ENCODE measurements around the gene ZNG1A.
"Not testable (repeated sequence)": the region's sequence is repeated elsewhere in the genome, so short reads cannot be mapped to it uniquely, and the experiment has no call there.

The ZNG1A gene

DNA sequence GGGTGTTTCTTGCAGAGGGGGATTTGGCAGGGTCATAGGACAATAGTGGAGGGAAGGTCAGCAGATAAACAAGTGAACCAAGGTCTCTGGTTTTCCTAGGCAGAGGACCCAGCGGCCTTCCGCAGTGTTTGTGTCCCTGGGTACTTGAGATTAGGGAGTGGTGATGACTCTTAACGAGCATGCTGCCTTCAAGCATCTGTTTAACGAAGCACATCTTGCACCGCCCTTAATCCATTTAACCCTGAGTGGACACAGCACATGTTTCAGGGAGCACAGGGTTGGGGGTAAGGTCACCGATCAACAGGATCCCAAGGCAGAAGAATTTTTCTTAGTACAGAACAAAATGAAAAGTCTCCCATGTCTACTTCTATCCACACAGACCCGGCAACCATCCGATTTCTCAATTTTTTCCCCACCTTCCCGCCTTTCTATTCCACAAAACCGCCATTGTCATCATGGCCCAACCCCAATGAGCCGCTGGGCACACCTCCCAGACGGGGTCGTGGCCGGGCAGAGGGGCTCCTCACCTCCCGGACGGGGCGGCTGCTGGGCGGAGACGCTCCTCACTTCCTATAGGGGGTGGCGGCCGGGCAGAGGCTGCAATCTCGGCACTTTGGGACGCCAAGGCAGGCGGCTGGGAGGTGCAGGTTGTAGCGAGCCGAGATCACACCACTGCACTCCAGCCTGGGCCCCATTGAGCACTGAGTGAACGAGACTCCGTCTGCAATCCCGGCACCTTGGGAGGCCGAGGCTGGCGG, 95.7 kb downstream of the ZNG1A start:
- not testable (repeated sequence) for H3K4me1 ChIP-seq (ENCODE audit: control insufficient read depth, insufficient read depth, low read length); H3K9ac ChIP-seq (ENCODE audit: low read length); H3K9me3 ChIP-seq (ENCODE audit: control insufficient read depth, low read length); H3K4me3 ChIP-seq (ENCODE audit: low read length); H3K36me3 ChIP-seq (ENCODE audit: control insufficient read depth, insufficient read depth, low read length); H3K27me3 ChIP-seq (ENCODE audit: control insufficient read depth, insufficient read depth, low read length)

DNA sequence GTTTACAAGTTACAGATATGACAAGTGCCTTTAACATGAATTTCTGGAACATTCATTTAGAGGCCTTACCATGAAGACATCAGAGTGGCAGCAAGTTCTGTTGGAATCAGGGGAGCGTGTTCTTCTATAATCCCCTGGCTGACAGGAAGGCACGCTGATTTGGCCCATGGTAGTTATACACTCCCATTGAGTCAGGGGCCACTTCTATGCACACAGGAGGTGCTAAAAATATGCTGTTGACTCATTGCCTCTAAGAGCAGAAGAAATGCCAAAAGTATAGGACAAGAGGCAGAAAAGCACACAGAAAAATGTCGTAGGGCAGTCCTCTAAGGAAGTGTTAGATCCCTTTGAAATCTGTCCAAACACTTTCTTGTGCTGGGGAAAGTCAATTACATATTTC, 100.5 kb downstream of the ZNG1A start:
- not testable (repeated sequence) for H3K27me3 ChIP-seq (ENCODE audit: control insufficient read depth, insufficient read depth, low read length); H3K9ac ChIP-seq (ENCODE audit: low read length); H3K4me1 ChIP-seq (ENCODE audit: control insufficient read depth, insufficient read depth, low read length); H3K36me3 ChIP-seq (ENCODE audit: control insufficient read depth, insufficient read depth, low read length); H3K9me3 ChIP-seq (ENCODE audit: control insufficient read depth, low read length); H3K4me3 ChIP-seq (ENCODE audit: low read length)

DNA sequence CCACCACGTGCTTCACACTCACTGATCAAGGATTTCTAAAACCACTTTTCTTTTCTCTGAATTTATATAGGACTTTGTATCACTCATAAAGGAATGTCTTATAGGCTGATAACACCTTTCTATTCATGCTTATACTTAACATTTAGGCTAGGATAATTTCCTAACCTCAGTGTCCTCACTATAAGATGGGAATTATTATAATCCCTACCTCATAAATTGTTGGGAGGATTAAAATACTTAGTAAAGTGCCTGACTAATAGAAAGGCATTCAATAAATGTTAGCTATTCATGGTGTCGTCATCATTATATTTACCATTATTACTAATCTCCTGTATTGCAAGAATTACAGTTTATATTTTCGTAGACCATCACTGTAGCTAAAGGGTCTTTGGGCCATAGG, 102.5 kb downstream of the ZNG1A start:
- not testable (repeated sequence) for H3K36me3 ChIP-seq (ENCODE audit: control insufficient read depth, insufficient read depth, low read length); H3K4me1 ChIP-seq (ENCODE audit: control insufficient read depth, insufficient read depth, low read length); H3K27me3 ChIP-seq (ENCODE audit: control insufficient read depth, insufficient read depth, low read length); H3K9me3 ChIP-seq (ENCODE audit: control insufficient read depth, low read length); H3K4me3 ChIP-seq (ENCODE audit: low read length); H3K9ac ChIP-seq (ENCODE audit: low read length)

DNA sequence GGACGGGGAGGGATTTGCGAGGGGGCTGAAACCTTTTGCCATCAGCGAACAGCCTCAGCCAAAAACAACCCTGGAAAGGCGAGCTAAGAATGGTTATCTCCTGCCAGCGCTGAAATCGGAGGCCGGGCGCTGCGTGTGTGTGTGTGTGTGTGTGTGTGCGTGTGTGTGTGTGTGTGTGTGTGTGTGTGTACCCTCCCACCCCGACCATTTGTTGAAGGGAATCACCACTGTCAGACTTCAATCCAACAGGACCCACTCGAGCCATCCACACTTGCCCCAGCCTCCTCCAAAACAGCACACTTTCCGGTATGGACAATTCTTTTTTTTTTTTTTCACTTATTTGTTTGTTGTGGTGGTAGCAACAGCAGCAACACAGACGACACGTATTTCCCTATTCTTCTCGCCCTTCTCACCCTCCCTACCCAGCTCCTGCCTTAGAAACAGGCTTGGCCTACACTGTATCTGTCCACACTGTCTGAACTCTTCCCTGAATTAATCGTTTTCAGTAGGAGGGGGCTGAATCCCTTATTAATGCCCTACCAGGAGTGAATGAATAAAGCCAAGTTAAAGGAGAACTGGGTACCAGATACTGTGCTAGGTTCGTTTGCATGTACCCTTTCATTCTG, 104.8 kb downstream of the ZNG1A start:
- H3K36me3 ChIP-seq (ENCODE audit: control insufficient read depth, insufficient read depth, low read length); H3K9ac ChIP-seq (ENCODE audit: low read length); H3K4me3 ChIP-seq (ENCODE audit: low read length); H3K9me3 ChIP-seq (ENCODE audit: control insufficient read depth, low read length); H3K4me1 ChIP-seq (ENCODE audit: control insufficient read depth, insufficient read depth, low read length); H3K27me3 ChIP-seq (ENCODE audit: control insufficient read depth, insufficient read depth, low read length): not testable (repeated sequence)

DNA sequence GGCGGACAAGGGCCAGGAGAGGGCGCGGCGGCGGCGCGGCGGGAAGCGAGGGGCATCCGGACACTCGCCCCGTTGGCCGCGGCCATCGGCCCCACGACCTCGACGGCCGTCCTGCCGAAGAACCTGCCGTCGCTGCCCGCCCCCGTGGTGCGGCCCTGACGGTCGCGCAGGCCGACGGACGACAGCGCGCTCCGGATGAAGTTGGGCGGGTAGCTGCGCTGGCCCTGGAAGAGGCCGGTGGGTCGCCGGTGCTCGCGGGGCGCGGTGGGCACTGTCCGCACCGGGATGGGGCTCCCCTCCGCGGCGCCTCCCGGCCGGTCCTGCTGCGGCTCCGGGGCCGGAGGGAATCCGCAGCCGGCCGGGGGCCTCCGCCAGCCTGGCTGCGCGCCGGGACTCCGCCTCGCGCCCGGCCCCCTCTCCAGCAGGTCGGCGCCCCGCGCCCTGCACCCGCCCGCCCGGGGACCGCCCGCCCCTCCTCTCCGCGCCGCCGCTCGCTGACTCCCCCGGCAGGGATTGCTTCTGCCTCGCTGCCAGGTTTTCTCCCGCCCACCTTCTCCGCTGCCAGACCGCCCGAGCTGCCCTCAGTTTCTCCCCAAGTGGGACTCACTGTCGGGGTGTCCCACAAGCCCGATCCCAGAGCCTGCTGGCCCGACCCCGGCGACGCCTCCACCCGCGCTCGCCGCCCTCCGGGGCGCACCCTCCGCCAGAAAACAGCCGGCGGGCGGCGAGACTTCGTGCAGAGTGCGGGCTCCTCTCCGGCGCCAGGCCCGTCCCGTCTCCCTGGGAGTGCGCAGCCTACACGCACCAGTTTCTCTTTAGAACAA, 105.6 kb downstream of the ZNG1A start:
- H3K4me1 ChIP-seq (ENCODE audit: control insufficient read depth, insufficient read depth, low read length); H3K9me3 ChIP-seq (ENCODE audit: control insufficient read depth, low read length); H3K27me3 ChIP-seq (ENCODE audit: control insufficient read depth, insufficient read depth, low read length); H3K4me3 ChIP-seq (ENCODE audit: low read length); H3K36me3 ChIP-seq (ENCODE audit: control insufficient read depth, insufficient read depth, low read length); H3K9ac ChIP-seq (ENCODE audit: low read length): not testable (repeated sequence)

Data from mucosa of stomach (tissue), 1 donor.